Parathyroid adenoma (tissue), 2 donors: ENCODE measurements around the gene TNFRSF12A.

Experiments used
- H2AFZ ChIP-seq: fragments of 300-600 bp; sonication (generic); one replicate; pipeline ENCODE4 v1.7.0; 2017; ENCODE audit warnings: antibody characterized with exemption, mild to moderate bottlenecking
- H3K27ac ChIP-seq: fragments of 300-600 bp; sonication (generic); one replicate; pipeline ENCODE4 v1.7.0; 2017
- H3K27me3 ChIP-seq: fragments of 300-600 bp; sonication (generic); one replicate; pipeline ENCODE4 v1.7.0; 2017; ENCODE audit warnings: low read length; ENCODE audit not compliant: control insufficient read depth, insufficient read depth
- H3K36me3 ChIP-seq: fragments of 300-600 bp; sonication (generic); one replicate; pipeline ENCODE4 v1.7.0; 2017; ENCODE audit warnings: low read length; ENCODE audit not compliant: control insufficient read depth, insufficient read depth
- H3K4me1 ChIP-seq: fragments of 300-600 bp; sonication (generic); one replicate; pipeline ENCODE4 v1.7.0; 2017; ENCODE audit warnings: control low read depth
- H3K4me2 ChIP-seq: fragments of 300-600 bp; sonication (generic); one replicate; pipeline ENCODE4 v1.7.0; 2017; ENCODE audit warnings: low read length
- H3K4me3 ChIP-seq: fragments of 300-600 bp; sonication (generic); one replicate; pipeline ENCODE4 v1.7.0; 2017; ENCODE audit warnings: low read depth, low read length
- H3K79me2 ChIP-seq: fragments of 300-600 bp; sonication (generic); one replicate; pipeline ENCODE4 v1.7.0; 2017; ENCODE audit warnings: control low read depth
- H3K9ac ChIP-seq: fragments of 300-600 bp; sonication (generic); one replicate; pipeline ENCODE4 v1.7.0; 2017; ENCODE audit warnings: mild to moderate bottlenecking
- H3K9me3 ChIP-seq: fragments of 300-600 bp; sonication (generic); one replicate; pipeline ENCODE4 v1.7.0; 2017; ENCODE audit warnings: low read length; ENCODE audit not compliant: control insufficient read depth
- TF ChIP-seq, protein P1 (sequence below): fragments of 300-600 bp; sonication (generic); IDR thresholded peaks from one replicate; pipeline ENCODE4 v1.7.0; 2017; ENCODE audit warnings: antibody characterized with exemption, mild to moderate bottlenecking
- donor health status: primary hyperparathyroidism.

TNFRSF12A gene

DNA sequence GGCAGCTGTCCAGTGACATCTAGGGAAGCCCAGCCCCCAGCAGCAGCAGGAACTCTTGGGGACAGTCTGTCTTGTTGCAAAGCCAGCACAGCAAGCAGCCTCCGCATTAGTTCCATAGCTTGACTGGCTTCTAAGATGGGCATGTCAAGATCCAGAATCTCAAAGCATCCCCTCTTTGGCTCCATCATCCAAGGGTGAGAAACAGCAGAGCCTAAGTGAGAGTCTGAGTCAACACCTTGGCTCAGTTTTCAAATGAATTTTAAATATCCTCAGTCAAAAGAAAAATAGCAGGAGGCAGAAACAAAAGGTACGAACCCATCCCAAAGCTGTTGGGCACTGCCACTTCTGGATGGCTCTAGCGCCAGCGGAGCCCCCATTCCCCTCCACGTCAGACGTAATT is 5.2 kb upstream of the TNFRSF12A start:
- peaks cover 3% of the 10 kb centered on the region for H3K79me2 ChIP-seq
- no peaks in the 10 kb centered on the region for H3K36me3 ChIP-seq
- H3K4me1 ChIP-seq = peaks cover 31% of the 10 kb centered on the region
- H2AFZ ChIP-seq = no peak overlapping the region
- no peaks in the 10 kb centered on the region for H3K27me3 ChIP-seq
- no peaks in the 10 kb centered on the region for H3K9me3 ChIP-seq
- H3K4me2 ChIP-seq = no peak overlapping the region
- H3K4me3 ChIP-seq = no peak overlapping the region
- TF ChIP-seq, protein P1, sequence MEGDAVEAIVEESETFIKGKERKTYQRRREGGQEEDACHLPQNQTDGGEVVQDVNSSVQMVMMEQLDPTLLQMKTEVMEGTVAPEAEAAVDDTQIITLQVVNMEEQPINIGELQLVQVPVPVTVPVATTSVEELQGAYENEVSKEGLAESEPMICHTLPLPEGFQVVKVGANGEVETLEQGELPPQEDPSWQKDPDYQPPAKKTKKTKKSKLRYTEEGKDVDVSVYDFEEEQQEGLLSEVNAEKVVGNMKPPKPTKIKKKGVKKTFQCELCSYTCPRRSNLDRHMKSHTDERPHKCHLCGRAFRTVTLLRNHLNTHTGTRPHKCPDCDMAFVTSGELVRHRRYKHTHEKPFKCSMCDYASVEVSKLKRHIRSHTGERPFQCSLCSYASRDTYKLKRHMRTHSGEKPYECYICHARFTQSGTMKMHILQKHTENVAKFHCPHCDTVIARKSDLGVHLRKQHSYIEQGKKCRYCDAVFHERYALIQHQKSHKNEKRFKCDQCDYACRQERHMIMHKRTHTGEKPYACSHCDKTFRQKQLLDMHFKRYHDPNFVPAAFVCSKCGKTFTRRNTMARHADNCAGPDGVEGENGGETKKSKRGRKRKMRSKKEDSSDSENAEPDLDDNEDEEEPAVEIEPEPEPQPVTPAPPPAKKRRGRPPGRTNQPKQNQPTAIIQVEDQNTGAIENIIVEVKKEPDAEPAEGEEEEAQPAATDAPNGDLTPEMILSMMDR = no peak
- no peak overlapping the region for H3K27ac ChIP-seq
- no peak overlapping the region for H3K9ac ChIP-seq

GRCh38 chr16:3015865-3016521 is 4.2 kb upstream of the TNFRSF12A start:
- no peak overlapping the region for H2AFZ ChIP-seq
- H3K4me1 ChIP-seq = peaks cover 23% of the 10 kb centered on the region
- H3K4me2 ChIP-seq = no peak overlapping the region
- peaks cover 3% of the 10 kb centered on the region for H3K79me2 ChIP-seq
- no peak overlapping the region for H3K27ac ChIP-seq
- no peak overlapping the region for H3K9ac ChIP-seq
- no peaks in the 10 kb centered on the region for H3K36me3 ChIP-seq
- no peaks in the 10 kb centered on the region for H3K27me3 ChIP-seq
- TF ChIP-seq, protein P1 = no peak
- H3K4me3 ChIP-seq = no peak overlapping the region
- H3K9me3 ChIP-seq = no peaks in the 10 kb centered on the region

DNA sequence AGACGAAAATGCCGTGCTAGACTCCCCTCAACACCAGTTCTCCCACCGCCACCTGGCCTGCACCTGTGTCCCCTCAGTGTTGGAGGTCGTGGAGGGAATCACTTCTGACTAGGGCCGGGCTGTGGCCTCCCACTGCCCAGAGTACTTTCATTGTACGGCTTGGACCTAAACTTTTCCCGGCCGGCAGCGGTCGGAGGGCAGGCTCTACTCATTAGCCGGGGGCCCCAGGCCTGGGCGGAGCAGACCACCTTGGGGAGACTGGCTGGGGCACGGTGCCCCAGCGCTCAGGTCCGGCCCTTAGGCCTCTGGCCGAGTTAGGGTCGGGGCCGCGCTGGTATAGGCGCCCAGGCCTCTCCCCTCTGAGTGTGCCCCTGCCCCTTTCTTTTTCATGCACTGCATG is 2.8 kb upstream of the TNFRSF12A start:
- H3K79me2 ChIP-seq = no peaks in the 10 kb centered on the region
- TF ChIP-seq, protein P1 = no peak
- no peaks in the 10 kb centered on the region for H3K36me3 ChIP-seq
- H3K4me3 ChIP-seq = no peak overlapping the region
- no peak overlapping the region for H3K4me2 ChIP-seq
- H3K4me1 ChIP-seq = peaks cover 21% of the 10 kb centered on the region
- no peak overlapping the region for H2AFZ ChIP-seq
- H3K27ac ChIP-seq = no peak overlapping the region
- no peaks in the 10 kb centered on the region for H3K9me3 ChIP-seq
- H3K27me3 ChIP-seq = no peaks in the 10 kb centered on the region
- no peak overlapping the region for H3K9ac ChIP-seq

GRCh38 chr16:3017794-3018506 is 2.2 kb upstream of the TNFRSF12A start, which contains the start of gene CLDN6:
TSS of gene CLDN6 (minus strand) at chr16:3018183. CDS start at chr16:3016021, 2,162 bp downstream.
- Histone ChIP-seq H3K4me3 (no peak within 1 kb of the TSS), H3K9me3 (no peaks in the 10 kb centered on the region), H3K27ac (no peak within 1 kb of the TSS), H3K27me3 (no peaks in the 10 kb centered on the region), H3K79me2 (no peaks in the 10 kb centered on the region), H2AFZ (no peak within 1 kb of the TSS), H3K4me2 (no peak within 1 kb of the TSS), H3K9ac (no peak within 1 kb of the TSS), H3K4me1 (peaks cover 22% of the 10 kb centered on the region), H3K36me3 (no peaks in the 10 kb centered on the region)
- TF ChIP-seq, protein P1 = no peak
